ENCODE data around the gene SORBS2.

The SORBS2 gene

GRCh38 chr4:185813133-185813532 is 1.1 kb upstream of the SORBS2 start:
- Mint-ChIP-seq H3K27me3 (ENCODE audit: low read depth, poor library complexity) (peaks cover 10% of the 10 kb centered on the region), H3K4me1 (peaks cover 56% of the 10 kb centered on the region), H3K36me3 (ENCODE audit: low read depth) (no peaks in the 10 kb centered on the region), H3K9me3 (no peaks in the 10 kb centered on the region), H3K27ac (peak overlapping the region; percentile 26), H3K4me3 (no peak overlapping the region)
- DNase-seq, result no peak
- TF ChIP-seq, protein P1, sequence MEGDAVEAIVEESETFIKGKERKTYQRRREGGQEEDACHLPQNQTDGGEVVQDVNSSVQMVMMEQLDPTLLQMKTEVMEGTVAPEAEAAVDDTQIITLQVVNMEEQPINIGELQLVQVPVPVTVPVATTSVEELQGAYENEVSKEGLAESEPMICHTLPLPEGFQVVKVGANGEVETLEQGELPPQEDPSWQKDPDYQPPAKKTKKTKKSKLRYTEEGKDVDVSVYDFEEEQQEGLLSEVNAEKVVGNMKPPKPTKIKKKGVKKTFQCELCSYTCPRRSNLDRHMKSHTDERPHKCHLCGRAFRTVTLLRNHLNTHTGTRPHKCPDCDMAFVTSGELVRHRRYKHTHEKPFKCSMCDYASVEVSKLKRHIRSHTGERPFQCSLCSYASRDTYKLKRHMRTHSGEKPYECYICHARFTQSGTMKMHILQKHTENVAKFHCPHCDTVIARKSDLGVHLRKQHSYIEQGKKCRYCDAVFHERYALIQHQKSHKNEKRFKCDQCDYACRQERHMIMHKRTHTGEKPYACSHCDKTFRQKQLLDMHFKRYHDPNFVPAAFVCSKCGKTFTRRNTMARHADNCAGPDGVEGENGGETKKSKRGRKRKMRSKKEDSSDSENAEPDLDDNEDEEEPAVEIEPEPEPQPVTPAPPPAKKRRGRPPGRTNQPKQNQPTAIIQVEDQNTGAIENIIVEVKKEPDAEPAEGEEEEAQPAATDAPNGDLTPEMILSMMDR (IDR thresholded peaks at IDR 0.05), result no peak

GRCh38 chr4:185810746-185811508 is 1.1 kb downstream of the SORBS2 start:
- H3K4me3 Mint-ChIP-seq, result peak overlapping the region; percentile 76
- peak overlapping the region; percentile 96 for H3K27ac Mint-ChIP-seq
- no peaks in the 10 kb centered on the region for H3K9me3 Mint-ChIP-seq
- no peak for DNase-seq
- H3K4me1 Mint-ChIP-seq, result peaks cover 56% of the 10 kb centered on the region
- TF ChIP-seq, protein P1 (IDR thresholded peaks at IDR 0.05), result no peak
- H3K36me3 Mint-ChIP-seq (ENCODE audit: low read depth), result no peaks in the 10 kb centered on the region
- peaks cover 10% of the 10 kb centered on the region for H3K27me3 Mint-ChIP-seq (ENCODE audit: low read depth, poor library complexity)

GRCh38 chr4:185809533-185810071 is 2.4 kb downstream of the SORBS2 start:
- H3K27ac Mint-ChIP-seq, result peak overlapping the region; percentile 21
- H3K36me3 Mint-ChIP-seq (ENCODE audit: low read depth), result no peaks in the 10 kb centered on the region
- H3K9me3 Mint-ChIP-seq, result no peaks in the 10 kb centered on the region
- DNase-seq, result no peak
- H3K27me3 Mint-ChIP-seq (ENCODE audit: low read depth, poor library complexity), result peaks cover 6% of the 10 kb centered on the region
- TF ChIP-seq, protein P1 (IDR thresholded peaks at IDR 0.05), result no peak
- H3K4me1 Mint-ChIP-seq, result peaks cover 53% of the 10 kb centered on the region
- H3K4me3 Mint-ChIP-seq, result peak overlapping the region; percentile 28

DNA sequence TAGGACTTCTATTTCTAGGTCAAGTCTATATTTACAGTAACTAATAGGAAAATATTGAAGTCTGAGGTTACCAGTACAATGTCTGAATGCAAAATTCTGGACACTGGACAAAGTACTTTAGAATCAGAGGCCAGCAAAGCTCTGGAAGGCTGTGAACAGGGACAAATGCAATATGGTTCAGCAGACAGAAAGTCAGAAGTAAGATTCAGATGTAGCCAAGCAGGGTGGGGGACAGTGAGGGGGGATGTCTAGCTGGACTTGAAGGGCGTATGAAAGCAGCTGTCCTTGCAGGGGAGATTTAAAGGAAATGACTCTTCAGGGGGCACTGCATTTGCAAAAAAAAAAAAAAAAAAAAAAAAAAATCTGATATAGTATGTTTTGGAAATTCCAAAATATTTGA is 2.9 kb downstream of the SORBS2 start:
- DNase-seq, result no peak
- TF ChIP-seq, protein P1 (IDR thresholded peaks at IDR 0.05), result no peak
- no peaks in the 10 kb centered on the region for H3K9me3 Mint-ChIP-seq
- peaks cover 52% of the 10 kb centered on the region for H3K4me1 Mint-ChIP-seq
- H3K27me3 Mint-ChIP-seq (ENCODE audit: low read depth, poor library complexity), result peaks cover 3% of the 10 kb centered on the region
- H3K36me3 Mint-ChIP-seq (ENCODE audit: low read depth), result no peaks in the 10 kb centered on the region
- no peak overlapping the region for H3K27ac Mint-ChIP-seq
- peak overlapping the region; percentile 28 for H3K4me3 Mint-ChIP-seq

DNA sequence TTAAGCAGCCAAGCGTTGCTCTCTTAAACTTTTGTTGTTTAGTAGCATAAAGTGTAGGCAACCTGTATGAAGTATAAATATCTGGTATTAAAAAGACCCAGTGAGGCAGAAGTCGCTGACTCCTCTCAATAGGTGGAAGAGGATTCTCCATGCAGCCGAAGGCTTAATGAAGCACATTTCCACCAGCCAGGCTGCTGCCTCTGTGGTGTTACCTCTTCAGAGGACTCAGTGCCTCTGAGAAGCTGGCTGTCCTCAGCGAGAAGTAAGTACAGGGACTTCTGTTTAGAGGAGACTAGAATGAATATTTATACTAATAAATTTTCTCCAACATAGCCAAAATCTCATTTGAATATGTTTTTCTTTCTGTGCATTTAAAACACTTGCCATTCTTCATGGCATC is 6.0 kb downstream of the SORBS2 start:
- Mint-ChIP-seq H3K27ac (no peak overlapping the region), H3K4me3 (no peak overlapping the region)

More for the DNA sequence above, 6.0 kb downstream of the SORBS2 start:
- TF ChIP-seq, protein P1 (IDR thresholded peaks at IDR 0.05), result no peak
- no peaks in the 10 kb centered on the region for H3K27me3 Mint-ChIP-seq (ENCODE audit: low read depth, poor library complexity)
- no peaks in the 10 kb centered on the region for H3K9me3 Mint-ChIP-seq
- H3K4me1 Mint-ChIP-seq, result peaks cover 22% of the 10 kb centered on the region
- H3K36me3 Mint-ChIP-seq (ENCODE audit: low read depth), result peaks cover 2% of the 10 kb centered on the region
- DNase-seq, result no peak

Data from nephron progenitor cell (in vitro differentiated cells).